ENCODE measurements around the gene DNM3.

Gene DNM3

DNA sequence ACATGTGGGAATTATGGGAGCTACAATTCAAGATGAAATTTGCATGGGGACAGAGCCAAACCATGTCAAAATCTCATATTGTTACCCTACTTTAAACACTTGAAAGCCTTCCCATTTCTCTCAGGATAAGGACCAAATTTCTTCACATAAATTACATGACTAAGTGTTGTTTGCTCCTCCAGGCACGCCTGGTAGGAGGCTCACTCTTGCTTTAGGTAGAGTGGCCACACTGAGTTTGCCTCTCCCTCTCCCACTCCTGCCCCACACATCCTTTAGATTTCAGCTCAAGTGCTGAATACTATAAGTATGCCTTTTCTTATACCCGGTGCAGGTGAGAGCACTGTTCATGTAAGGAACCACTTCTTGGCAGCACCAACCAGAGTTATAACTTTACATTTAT lies 279.1 kb downstream of the DNM3 start:
- DNase-seq: no peak

DNA sequence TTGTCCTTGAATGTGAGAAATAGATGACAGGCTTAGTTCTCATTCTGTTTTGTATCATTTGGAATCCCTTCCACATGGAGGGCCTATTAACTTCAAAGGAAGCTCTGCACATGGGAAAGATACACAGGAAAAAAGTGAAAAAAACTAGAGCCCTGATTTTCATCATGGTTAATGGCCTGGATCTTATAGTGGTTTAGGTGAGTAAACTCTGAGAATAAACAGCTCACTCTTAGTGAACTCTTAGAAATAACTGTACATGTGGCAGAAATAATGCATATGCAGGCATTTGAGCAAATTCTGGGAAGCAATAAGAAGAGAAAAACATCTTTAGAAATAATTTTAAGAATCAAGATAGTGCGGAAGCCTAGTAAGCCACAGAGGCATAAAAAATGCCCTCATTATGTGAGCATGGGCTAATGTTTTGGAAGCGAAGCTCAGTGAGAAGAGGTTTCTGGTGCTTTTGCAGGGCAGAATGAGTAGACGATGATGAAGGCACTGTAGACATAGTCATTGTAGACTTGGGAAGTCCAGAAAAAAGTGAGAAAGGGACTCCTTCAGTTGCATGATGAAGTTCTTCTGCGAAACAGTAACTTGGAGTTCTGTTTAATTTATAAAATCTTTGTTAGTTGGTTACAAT lies 279.9 kb downstream of the DNM3 start:
- DNase-seq: no peak

DNA sequence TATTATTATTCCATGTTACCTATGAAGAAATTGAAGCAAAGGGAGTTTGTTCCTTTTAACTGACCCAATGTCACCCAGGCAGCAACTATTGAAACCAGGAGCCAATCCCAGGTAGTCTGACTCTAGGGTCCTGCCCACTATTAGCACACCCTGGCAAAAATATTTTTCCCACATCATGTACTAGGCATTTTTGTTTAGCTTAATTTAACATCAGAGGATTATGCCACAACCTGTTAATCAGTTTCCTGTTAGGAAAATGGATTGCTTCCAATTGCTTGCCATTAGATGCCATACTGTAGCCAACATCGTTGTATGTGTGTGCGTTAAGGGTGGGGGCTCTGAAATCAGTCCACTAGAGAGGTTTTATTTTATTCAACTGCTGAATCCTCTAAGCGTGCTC lies 281.1 kb downstream of the DNM3 start:
- DNase-seq: no peak

DNA sequence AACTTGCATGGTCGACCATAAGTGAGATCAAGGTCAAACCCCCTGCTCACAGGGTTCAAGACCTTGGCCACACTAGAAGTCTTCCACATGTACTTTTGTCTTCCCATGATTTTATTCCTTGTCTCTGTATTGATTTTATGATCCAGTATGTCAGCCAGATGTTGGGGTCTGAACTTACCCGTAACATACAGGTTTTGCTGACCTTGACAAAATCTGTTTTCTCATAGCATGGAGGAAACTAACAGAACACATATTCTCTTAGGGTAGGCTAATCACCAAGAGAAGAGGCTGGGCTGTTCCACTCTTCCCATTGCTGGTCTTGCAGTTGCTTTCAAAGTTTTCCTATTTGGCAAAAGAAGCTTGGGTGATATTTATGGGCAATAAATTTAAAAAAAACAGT lies 284.0 kb downstream of the DNM3 start:
- no peak for DNase-seq

DNA sequence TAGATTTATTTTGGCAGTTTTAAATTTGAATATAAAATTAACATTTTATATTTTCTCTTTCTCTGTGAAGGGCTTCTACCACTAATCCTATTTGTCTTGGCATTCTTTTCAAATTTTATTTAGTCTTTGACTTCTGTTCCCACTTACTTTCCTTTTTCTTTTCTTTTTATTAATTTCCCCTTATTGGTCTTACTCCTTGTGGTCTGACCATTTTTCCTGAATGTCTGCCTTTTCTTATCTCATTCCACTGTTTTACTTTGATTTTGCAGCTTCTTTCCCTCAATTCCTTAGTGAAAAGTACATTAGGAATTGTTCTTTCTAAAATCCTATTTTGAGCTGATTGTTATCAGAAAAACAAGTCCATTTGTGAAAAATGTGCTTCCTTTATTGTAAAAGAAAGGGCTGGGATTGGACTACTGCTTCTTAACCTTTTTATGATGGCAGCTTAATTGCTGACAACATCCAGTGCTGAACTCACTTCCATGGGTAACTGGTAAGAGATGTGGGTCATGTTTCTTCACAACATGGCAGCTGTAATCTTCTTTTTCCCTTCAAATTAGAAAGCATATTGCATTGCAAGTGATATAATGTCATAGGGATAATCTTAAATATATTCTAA lies 284.6 kb downstream of the DNM3 start:
- no peak for DNase-seq

DNA sequence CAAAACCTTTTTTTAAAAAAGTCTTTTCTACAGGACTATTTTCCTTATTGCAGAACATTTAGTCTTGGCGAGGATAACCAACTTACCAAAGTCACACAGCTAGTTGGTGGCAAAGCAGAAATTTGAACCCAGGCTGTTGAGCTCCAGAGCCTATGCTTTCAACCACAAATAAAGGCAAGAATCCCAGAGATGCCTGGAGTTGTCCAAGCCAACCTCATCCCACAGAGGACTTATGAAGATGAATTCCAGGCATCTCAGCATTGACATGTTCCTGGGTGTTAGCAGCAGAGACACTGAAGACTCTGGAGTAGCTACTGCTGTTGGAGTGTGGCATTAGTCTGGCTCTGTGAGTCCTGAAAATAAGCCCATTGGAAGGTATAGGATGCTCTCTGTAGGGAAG lies 291.5 kb downstream of the DNM3 start:
- no peak for DNase-seq

DNA sequence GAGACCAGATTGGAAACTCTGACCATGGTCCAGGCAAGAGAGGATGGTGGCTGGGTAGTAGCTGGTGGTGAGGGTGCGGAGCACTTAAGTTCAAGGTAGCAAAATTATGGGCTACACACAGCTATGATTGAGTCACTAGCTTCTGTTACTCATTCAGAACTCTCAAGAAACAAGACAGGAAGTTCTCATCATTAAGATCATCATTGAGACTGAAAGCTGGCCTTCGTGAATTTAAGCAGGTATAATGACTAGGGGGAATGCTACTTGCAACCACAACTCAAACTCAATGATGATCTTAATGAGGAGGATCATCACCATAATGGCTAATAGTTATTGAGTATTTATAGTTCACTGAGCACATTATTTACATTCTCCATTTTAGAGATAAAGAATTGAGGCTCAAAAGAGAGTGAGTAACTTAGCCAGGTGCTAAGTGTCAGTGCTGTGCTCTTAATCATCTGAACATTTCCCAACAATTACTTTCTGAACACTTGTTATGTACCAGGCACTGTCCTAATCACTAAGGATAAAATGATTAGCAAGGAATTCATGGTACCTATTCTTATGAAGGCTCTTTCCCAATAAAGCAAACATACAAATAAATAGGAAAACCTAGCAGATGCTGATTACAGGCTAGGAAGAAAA lies 292.9 kb downstream of the DNM3 start:
- DNase-seq: no peak

DNA sequence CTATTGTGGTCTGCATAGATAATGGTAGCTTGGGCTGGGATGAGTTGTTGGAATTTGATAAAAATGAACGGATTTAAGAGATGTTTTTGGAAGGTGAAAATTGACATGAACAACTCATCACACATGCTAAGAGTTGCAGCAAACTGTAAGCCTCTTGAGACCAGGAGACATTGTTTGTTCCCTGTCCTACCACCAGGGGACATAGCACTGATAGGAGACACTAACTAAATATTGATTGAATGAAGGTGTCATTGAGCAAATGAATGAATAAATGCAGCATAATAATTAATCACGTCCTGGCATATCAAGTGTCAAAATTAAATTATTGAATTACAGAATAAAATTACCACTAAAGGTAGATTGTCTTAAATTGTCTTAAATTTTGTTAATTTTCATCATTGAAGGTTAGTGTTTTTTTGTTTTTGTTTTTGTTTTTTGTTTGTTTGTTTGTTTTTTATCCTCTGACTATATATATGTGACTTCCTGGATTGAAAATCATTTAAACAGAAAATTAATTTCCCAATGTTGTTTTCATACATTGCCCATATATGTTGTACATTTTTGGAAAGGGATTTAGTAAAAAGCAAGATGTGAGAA lies 293.9 kb downstream of the DNM3 start:
- DNase-seq: no peak

DNA sequence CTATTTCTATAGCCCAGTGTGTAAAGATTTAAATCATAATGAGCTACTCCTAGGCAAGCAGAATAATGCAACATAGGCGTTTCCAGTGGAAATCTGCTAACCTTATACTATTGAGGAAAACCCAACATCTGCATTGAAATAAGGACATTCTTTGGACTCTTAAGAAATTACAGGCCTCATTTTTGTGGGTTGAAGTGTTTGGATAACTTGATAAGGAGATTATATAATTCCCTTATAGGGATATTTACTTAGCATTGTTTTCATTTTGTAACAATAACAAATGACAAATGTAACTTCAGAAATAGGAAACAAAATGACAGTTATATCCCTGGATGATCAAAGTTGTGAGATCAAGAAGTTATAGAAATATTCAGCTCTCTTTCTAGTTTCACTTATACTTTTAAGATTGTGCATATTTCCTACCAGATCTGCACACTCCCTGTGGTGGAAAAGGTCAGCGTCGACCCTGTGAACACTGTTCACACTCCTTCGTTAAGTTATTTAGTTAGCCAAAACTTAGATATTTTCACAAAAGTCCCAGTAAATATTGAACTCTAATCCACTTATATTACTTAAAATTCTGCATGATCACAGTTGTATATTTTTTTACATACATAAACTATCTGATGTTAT lies 294.8 kb downstream of the DNM3 start:
- no peak for DNase-seq

DNA sequence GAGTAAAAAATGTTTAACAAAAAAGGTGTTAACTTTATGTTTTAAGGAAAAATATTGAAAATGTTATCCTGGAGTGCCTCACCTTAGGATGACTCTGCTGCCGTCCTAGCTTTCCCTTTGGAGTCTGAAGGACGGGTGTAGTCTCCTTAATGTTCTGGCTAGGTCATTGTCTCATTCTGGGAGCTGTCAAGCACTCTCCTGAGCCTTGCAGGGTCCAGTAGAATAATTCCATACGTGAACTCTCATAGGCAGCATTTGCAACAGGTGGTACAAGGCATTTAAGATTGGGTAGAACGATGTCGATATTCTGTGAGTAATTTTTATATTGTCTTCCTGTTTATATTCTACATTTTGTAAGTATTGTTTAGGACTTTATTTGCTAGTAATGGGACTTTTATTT lies 295.6 kb downstream of the DNM3 start:
- no peak for DNase-seq

DNA sequence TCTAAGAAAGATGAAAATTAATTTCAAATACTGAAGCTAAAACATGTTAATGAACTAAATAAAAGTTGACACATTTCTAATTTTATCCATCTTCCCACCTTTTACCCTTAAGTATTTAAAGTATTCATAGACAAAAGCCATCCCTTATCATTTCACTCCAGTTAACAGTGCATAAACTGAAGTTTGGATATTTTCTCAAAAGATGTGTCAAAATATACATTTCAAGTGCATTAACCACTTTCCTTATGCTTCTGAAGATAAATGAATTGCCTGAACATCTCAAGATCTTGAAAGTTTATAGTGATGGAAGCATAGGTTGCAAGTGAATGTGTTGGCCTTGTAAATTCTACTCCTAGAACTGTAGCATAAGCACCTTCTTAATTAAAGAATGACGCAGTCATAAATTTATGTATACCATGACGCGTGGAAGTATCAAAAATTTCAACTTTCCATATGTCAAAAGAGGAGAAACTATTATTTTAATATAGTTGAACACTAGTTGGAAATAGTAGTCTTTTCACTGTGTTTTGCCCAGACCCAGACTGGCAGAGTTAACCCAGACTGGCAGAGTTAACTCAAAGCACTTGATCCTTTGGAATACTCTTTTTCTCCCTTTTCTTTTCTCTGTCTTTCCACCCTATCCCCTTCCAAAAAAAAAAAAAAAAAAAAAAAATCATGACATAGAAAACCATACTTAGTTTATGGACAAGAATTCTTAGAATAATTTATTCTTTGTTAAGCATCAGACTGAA lies 296.6 kb downstream of the DNM3 start:
- no peak for DNase-seq

DNA sequence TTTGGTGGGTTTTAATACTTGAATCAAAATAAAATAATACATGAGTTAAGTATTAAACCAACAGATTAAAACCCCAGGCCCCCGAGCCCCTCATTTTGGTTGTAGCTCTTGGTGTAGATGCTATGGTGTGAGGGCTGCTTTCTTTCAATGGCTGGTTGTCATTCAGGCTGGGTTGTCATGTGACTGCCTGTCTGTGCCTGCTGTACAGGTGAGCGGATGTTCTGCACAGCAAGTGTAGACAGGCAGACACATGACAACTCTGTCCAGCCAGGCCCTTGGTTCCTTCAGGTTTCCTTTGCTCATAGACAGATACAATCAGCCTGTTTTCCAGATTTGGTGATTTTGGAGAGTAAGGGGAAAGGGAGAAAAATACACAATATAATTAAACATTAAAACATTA lies 297.3 kb downstream of the DNM3 start:
- DNase-seq: no peak

DNA sequence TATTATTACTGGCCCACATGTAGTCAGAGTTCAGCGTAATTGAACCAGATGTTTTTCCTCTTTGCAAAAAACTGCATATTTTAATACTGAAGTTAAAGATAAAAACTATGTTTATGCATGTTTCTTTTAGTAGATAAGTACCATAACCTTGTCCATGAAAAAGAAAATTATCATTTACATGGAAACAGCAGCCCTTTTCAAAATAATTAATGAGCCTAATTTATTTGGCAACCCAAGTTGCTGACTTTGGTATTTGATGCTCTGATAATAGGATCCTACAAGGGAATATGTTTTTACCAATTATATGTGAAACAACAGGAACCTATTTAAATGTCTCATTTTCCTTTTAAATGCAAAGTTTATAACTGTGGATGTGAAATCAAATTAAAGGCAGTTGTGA lies 297.9 kb downstream of the DNM3 start:
- DNase-seq: no peak

DNA sequence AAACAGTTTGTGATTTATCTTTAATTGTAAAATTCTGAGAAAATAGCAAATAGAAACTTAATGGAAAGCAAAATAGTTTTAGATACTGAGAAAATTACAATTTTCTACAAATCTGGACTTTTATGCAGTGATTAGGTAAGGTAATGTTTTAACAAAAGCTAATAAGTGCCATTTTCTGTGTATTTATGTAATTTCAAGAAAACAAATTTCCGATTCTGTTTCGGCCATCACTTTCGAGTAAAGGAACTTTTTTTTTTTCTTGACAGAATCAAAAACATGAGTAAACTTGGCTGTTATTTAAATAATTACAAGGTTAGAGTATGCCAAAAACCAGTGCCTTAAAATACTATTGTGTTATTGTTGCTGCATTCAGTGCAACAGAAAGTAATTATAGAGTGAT lies 298.8 kb downstream of the DNM3 start:
- no peak for DNase-seq

DNA sequence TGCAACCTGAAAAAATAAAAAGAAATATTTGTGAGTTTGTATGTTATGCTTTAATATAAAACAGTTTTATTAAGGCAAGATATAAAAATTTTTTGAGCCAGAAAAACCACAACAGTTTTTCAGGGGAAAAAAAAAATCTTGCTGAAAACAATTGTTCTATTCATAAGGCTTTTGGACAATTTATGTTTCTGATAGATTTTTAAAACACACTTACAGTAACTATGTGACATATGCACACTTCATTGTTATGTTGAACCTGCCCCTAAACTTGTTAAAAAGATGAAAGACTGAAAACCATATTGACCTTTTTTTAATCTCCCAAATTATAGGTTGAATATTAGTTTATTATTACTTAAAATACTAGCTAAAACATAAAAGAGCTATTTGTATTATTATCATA lies 299.3 kb downstream of the DNM3 start:
- no peak for DNase-seq

DNA sequence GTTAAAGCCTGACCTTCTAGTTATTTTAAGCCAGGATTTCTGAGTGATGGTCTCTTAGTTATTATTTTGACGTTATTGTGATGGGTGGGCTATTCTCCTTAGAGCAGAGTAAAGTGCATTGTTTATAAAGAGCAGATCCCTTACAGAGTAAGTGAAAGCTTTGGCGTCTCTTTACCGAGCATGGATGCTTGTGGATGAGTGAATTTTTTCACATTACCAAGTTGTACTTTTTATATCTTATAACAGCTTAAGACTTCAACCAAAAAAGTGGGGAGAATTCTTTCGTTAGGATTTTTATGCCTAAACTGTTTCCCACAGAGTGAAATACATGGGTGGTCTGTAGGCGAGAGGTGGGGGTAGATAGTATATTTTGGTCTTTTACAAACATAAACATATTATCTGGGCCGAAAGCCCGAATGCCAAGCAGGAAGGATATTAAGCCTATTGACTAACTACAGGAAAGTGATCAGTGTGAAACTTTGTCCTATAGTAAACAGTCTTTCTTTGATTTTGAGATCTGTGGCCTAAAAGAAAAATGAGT lies 300.1 kb downstream of the DNM3 start:
- no peak for DNase-seq

DNA sequence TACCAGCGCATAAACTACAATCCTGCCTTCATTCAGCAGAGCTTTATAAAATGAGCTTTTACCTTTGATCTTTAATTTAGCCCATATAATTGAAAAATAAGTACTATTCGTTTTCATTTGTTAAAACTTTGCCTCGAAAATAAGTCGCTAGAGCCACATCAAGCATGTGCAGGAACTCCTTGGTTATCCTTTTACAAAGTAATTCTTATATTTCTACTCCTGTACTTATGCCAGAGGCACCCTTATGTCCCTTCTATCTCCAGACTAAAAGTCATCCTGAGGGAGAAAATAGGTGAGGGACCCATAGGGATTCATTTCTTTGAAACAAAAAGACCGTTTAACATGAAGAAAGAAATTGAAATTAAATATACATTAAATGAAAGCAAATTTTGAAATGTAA lies 301.0 kb downstream of the DNM3 start:
- DNase-seq: no peak

DNA sequence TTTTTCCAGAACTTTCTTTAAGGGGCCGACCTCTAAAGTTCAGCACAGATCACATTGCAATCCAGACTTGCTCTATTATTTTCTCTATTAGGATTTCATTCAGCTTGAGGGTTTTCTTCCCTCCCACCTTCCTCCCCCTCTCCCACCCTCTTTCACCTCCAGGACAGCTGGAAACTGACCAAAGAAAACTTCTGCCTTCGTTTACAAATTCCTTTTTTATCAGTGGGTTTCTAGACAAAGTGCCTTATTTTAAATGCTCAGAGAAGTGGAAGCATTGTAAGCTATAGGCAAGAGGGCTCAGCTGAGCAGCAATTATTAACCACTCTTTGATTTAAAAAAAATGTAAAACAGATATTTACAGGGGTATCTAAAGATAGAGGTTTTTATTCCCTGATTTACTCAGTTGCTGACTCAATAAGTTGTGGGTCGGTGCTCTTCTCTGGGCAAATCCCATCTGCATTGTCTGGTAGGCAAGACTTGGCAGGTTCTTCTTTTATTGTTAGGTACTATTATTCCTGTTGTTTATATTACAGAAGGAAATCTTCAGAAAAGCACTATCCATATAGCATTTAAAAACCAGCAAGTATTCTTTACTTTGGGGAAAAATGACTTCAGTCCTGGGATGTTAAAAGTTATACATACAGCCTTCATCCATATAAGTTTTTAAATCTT lies 302.2 kb downstream of the DNM3 start:
- no peak for DNase-seq

DNA sequence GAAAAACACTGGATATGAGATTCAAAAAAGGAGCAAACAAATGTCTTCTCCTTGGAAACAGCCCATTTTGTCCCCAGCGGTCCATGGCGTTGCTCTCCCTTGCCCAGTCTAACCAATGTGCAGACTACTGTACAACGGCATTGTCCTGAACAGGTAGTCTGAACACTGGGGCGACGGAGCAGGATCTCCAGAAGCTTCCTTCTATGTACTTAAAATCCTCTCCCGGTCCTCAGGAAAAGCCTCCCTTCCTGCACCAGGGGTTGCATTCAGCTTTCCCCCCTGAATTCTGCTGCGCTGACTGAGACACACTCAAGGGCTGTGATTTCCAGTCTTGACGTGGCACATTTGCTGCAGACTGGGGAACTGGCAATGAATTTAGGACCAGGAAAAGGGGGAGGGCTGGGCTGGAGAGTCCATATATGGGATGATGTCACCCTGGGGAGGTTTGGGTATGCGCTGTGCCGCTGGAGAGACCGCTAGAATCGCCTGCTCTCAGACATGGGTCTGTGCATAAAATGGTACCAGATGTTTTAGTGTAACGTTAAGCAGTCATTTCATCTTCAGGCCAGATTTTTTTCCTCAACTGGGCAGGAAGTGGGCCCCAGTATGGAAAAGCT lies 303.3 kb downstream of the DNM3 start:
- no peak for DNase-seq

DNA sequence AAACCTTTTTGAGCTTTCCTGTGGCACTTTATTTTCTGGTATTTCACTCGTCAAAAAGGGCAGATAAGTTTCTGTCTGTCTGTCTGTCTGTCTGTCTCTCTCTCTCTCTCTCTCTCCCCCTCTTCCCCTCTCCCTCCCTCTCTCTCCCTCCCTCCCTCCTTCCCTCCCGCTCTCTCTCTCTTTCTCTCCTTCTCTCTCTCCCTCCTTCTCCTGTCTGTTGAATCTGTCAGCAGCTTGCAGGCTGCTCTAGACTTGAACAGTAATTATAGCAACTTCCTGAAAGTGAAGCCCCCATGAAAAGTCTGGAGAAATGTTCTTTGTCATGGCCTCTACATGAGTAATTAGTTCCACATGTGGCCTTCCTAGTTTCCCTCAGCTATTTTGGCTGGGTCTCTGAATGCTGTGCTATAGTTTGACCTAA lies 303.9 kb downstream of the DNM3 start:
- no peak for DNase-seq

DNA sequence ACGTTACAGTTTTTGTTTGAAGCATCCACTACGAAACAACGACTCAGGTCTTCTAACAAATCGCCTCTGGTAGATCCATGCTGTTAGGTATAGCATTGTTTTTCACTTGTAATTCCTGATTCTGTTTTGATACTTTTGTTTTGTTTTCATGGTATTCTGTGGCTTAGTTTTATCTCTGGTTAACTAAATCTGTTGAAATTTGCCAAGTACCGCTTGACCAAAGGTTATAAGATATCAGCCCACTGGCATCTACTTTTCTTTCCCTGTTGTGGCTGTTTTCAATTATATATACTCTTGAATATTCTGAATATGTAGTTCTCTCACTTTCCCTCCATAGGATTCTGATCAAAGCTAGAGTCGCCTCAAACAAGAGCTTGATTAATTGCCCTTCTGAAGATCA lies 304.4 kb downstream of the DNM3 start:
- DNase-seq: no peak

Measured in NCI-H1417 treated with DMSO at 0.1 percent for 48 hours (cell line).